Activated CD4-positive, alpha-beta memory T cell treated with anti-CD3 and anti-CD28 coated beads for 36 hours (primary cell): Measurements from ENCODE around the gene POU6F2. TPM values are rescaled to one million over a fixed set of nuclear protein-coding genes. Genes with fewer than 3 reads are reported as not detected.
"Not testable (repeated sequence)": the region's sequence is repeated elsewhere in the genome, so short reads cannot be mapped to it uniquely, and the experiment has no call there.

Experiments
- CTCF ChIA-PET: fragments of 350-600 bp; sonication (Branson Sonifier 250); formaldehyde crosslinking; loops from one replicate; lab custom pipeline; 2021; ENCODE audit warnings: antibody characterized with exemption, inconsistent platforms; lab: Charles Lee
- POLR2A ChIA-PET: fragments of 350-600 bp; sonication (Branson Sonifier 250); formaldehyde crosslinking; loops from one replicate; lab custom pipeline; 2021; ENCODE audit warnings: antibody characterized with exemption; lab: Charles Lee
- DNase-seq: peaks from one replicate; pipeline ENCODE4 v3.0.0-alpha.2; 2020
- H3K27ac Mint-ChIP-seq: one replicate; pipeline ENCODE4 v1.8.0; 2021; ENCODE audit warnings: mixed read lengths
- H3K27me3 Mint-ChIP-seq: one replicate; pipeline ENCODE4 v1.8.0; 2021; ENCODE audit warnings: mixed read lengths
- H3K36me3 Mint-ChIP-seq: one replicate; pipeline ENCODE4 v1.8.0; 2021; ENCODE audit warnings: mixed read lengths
- H3K4me1 Mint-ChIP-seq: one replicate; pipeline ENCODE4 v1.8.0; 2021; ENCODE audit warnings: low read depth, mixed read lengths
- H3K4me3 Mint-ChIP-seq: one replicate; pipeline ENCODE4 v1.8.0; 2021; ENCODE audit warnings: mild to moderate bottlenecking, mixed read lengths
- H3K9me3 Mint-ChIP-seq: one replicate; pipeline ENCODE4 v1.8.0; 2021; ENCODE audit warnings: mixed read lengths
- intact Hi-C: fragments of 100-400 bp; cut with micrococcal nuclease; formaldehyde crosslinking; loops from one replicate; pipeline ENCODE4 v1.15.1; 2023
- total RNA-seq, 2 experiments: library from RNA; stranded (reverse); gene quantifications; one replicate each; pipeline ENCODE4 v1.2.3, GENCODE V29; 2021

Gene POU6F2
- total RNA-seq, 2 experiments from 2014 or later: not detected

GRCh38 chr7:39186131-39186530 is 208.4 kb downstream of the POU6F2 start:
- ChIA-PET POLR2A (no interaction called here), CTCF (no interaction called here)
- H3K36me3 Mint-ChIP-seq: no peaks in the 10 kb centered on the region
- H3K4me3 Mint-ChIP-seq: no peak overlapping the region
- DNase-seq: no peak
- H3K27me3 Mint-ChIP-seq: peaks cover 1% of the 10 kb centered on the region
- no peaks in the 10 kb centered on the region for H3K9me3 Mint-ChIP-seq
- intact Hi-C loops: no loop called here
- no peak overlapping the region for H3K27ac Mint-ChIP-seq
- no peaks in the 10 kb centered on the region for H3K4me1 Mint-ChIP-seq

GRCh38 chr7:39186671-39187070 is 209.0 kb downstream of the POU6F2 start:
- intact Hi-C loops: no loop called here
- no peak for DNase-seq
- Mint-ChIP-seq H3K27ac (no peak overlapping the region), H3K9me3 (no peaks in the 10 kb centered on the region), H3K36me3 (no peaks in the 10 kb centered on the region), H3K27me3 (peaks cover 1% of the 10 kb centered on the region), H3K4me1 (no peaks in the 10 kb centered on the region), H3K4me3 (no peak overlapping the region)
- ChIA-PET CTCF (no interaction called here), POLR2A (no interaction called here)

- Mint-ChIP-seq H3K27ac (no peak overlapping the region), H3K4me1 (no peaks in the 10 kb centered on the region), H3K27me3 (peaks cover 1% of the 10 kb centered on the region), H3K4me3 (no peak overlapping the region), H3K9me3 (no peaks in the 10 kb centered on the region), H3K36me3 (no peaks in the 10 kb centered on the region)
- ChIA-PET CTCF (no interaction called here), POLR2A (no interaction called here)
- intact Hi-C loops: no loop called here
- no peak for DNase-seq
These were observed 209.4 kb downstream of the POU6F2 start for GRCh38 chr7:39187130-39187529.

GRCh38 chr7:39192476-39192875 is 214.8 kb downstream of the POU6F2 start:
- POLR2A ChIA-PET: no interaction called here
- no peak for DNase-seq
- no peak overlapping the region for H3K4me3 Mint-ChIP-seq
- H3K4me1 Mint-ChIP-seq: no peaks in the 10 kb centered on the region
- H3K36me3 Mint-ChIP-seq: no peaks in the 10 kb centered on the region
- intact Hi-C loops: no loop called here
- no peaks in the 10 kb centered on the region for H3K9me3 Mint-ChIP-seq
- H3K27ac Mint-ChIP-seq: no peak overlapping the region
- H3K27me3 Mint-ChIP-seq: peaks cover 1% of the 10 kb centered on the region
- CTCF ChIA-PET: no interaction called here

- POLR2A ChIA-PET, H3K4me3 Mint-ChIP-seq, DNase-seq, H3K4me1 Mint-ChIP-seq, H3K27me3 Mint-ChIP-seq, CTCF ChIA-PET, H3K36me3 Mint-ChIP-seq, H3K27ac Mint-ChIP-seq, intact Hi-C loops, H3K9me3 Mint-ChIP-seq: not testable (repeated sequence)
These were observed 216.7 kb downstream of the POU6F2 start for GRCh38 chr7:39194388-39194787.

- Mint-ChIP-seq H3K9me3 (no peaks in the 10 kb centered on the region), H3K36me3 (no peaks in the 10 kb centered on the region), H3K4me3 (no peak overlapping the region), H3K27ac (no peak overlapping the region), H3K27me3 (no peaks in the 10 kb centered on the region), H3K4me1 (no peaks in the 10 kb centered on the region)
- intact Hi-C loops: no loop called here
- POLR2A ChIA-PET: no interaction called here
- CTCF ChIA-PET: interaction anchor here (0.6 kb wide), 1 partner anchor 825 kb away, joined by 3 read pairs; no protein-coding TSS in a partner anchor
- no peak for DNase-seq
These were observed 218.3 kb downstream of the POU6F2 start for GRCh38 chr7:39195967-39196366.

- Mint-ChIP-seq H3K4me3 (no peak overlapping the region), H3K27ac (no peak overlapping the region), H3K27me3 (no peaks in the 10 kb centered on the region), H3K9me3 (no peaks in the 10 kb centered on the region), H3K4me1 (no peaks in the 10 kb centered on the region), H3K36me3 (no peaks in the 10 kb centered on the region)
- intact Hi-C loops: no loop called here
- ChIA-PET POLR2A (no interaction called here), CTCF (no interaction called here)
- no peak for DNase-seq
These were observed 220.1 kb downstream of the POU6F2 start for GRCh38 chr7:39197831-39198230.

GRCh38 chr7:39198556-39198955 is 220.8 kb downstream of the POU6F2 start:
- intact Hi-C loops: no loop called here
- ChIA-PET POLR2A (no interaction called here), CTCF (no interaction called here)
- no peaks in the 10 kb centered on the region for H3K4me1 Mint-ChIP-seq
- no peaks in the 10 kb centered on the region for H3K36me3 Mint-ChIP-seq
- DNase-seq: no peak
- no peak overlapping the region for H3K4me3 Mint-ChIP-seq
- no peaks in the 10 kb centered on the region for H3K27me3 Mint-ChIP-seq
- no peak overlapping the region for H3K27ac Mint-ChIP-seq
- no peaks in the 10 kb centered on the region for H3K9me3 Mint-ChIP-seq

- DNase-seq: no peak
- Mint-ChIP-seq H3K36me3 (no peaks in the 10 kb centered on the region), H3K4me3 (no peak overlapping the region), H3K9me3 (no peaks in the 10 kb centered on the region), H3K27ac (no peak overlapping the region), H3K27me3 (no peaks in the 10 kb centered on the region), H3K4me1 (no peaks in the 10 kb centered on the region)
- CTCF ChIA-PET: no interaction called here
- intact Hi-C loops: no loop called here
- POLR2A ChIA-PET: no interaction called here
These were observed 221.3 kb downstream of the POU6F2 start for GRCh38 chr7:39199006-39199405.

- Mint-ChIP-seq H3K9me3 (no peaks in the 10 kb centered on the region), H3K4me3 (no peak overlapping the region), H3K27ac (no peak overlapping the region), H3K4me1 (no peaks in the 10 kb centered on the region), H3K36me3 (no peaks in the 10 kb centered on the region), H3K27me3 (no peaks in the 10 kb centered on the region)
- intact Hi-C loops: no loop called here
- CTCF ChIA-PET: no interaction called here
- POLR2A ChIA-PET: no interaction called here
- DNase-seq: no peak
These were observed 222.2 kb downstream of the POU6F2 start for GRCh38 chr7:39199951-39200350.

- H3K4me3 Mint-ChIP-seq: no peak overlapping the region
- no peaks in the 10 kb centered on the region for H3K9me3 Mint-ChIP-seq
- POLR2A ChIA-PET: no interaction called here
- intact Hi-C loops: no loop called here
- no peak overlapping the region for H3K27ac Mint-ChIP-seq
- H3K4me1 Mint-ChIP-seq: no peaks in the 10 kb centered on the region
- DNase-seq: no peak
- CTCF ChIA-PET: no interaction called here
- no peaks in the 10 kb centered on the region for H3K27me3 Mint-ChIP-seq
- H3K36me3 Mint-ChIP-seq: no peaks in the 10 kb centered on the region
These were observed 224.3 kb downstream of the POU6F2 start for GRCh38 chr7:39202041-39202440.

- POLR2A ChIA-PET: no interaction called here
- no peaks in the 10 kb centered on the region for H3K4me1 Mint-ChIP-seq
- no peaks in the 10 kb centered on the region for H3K36me3 Mint-ChIP-seq
These were observed 232.7 kb downstream of the POU6F2 start for GRCh38 chr7:39210362-39210761.

GRCh38 chr7:39211581-39211980 is 233.9 kb downstream of the POU6F2 start:
- Mint-ChIP-seq H3K4me1 (no peaks in the 10 kb centered on the region), H3K4me3 (no peak overlapping the region), H3K9me3 (no peaks in the 10 kb centered on the region), H3K27ac (no peak overlapping the region), H3K36me3 (no peaks in the 10 kb centered on the region), H3K27me3 (no peaks in the 10 kb centered on the region)
- intact Hi-C loops: no loop called here
- ChIA-PET CTCF (no interaction called here), POLR2A (no interaction called here)
- DNase-seq: no peak

More at GRCh38 chr7:39210362-39210761, 232.7 kb downstream of the POU6F2 start:
- intact Hi-C loops: no loop called here
- Mint-ChIP-seq H3K9me3 (no peaks in the 10 kb centered on the region), H3K27me3 (no peaks in the 10 kb centered on the region), H3K27ac (no peak overlapping the region), H3K4me3 (no peak overlapping the region)
- CTCF ChIA-PET: no interaction called here
- no peak for DNase-seq
